ENCODE data around the gene OR5A1. TPM values are rescaled to one million over a fixed set of nuclear protein-coding genes. Genes with fewer than 3 reads are reported as not detected.

Gene OR5A1
- total RNA-seq, 4 donors from 2014 or later: not detected

GRCh38 chr11:59423835-59424234 is 12.4 kb upstream of the OR5A1 start:
- no peak for ATAC-seq
- Histone ChIP-seq H3K27ac (no peak overlapping the region), H3K27me3 (no peaks in the 10 kb centered on the region), H3K36me3 (no peaks in the 10 kb centered on the region), H3K9me3 (no peaks in the 10 kb centered on the region), H3K4me3 (no peak overlapping the region), H3K4me1 (no peaks in the 10 kb centered on the region)
- WGBS, 2 donors (ENCODE audit: low coverage in 1 of 2): 65 to 79% methylated on average over 2 of the region's 2 CpGs
- TF ChIP-seq EP300 (IDR thresholded peaks at IDR 0.05) (no peak), CTCF (IDR thresholded peaks at IDR 0.05) (no peak), POLR2A (IDR thresholded peaks at IDR 0.05) (no peak), POLR2AphosphoS5 (IDR thresholded peaks at IDR 0.05) (no peak)

- Histone ChIP-seq H3K4me3 (no peak overlapping the region), H3K9me3 (no peaks in the 10 kb centered on the region), H3K36me3 (no peaks in the 10 kb centered on the region), H3K4me1 (no peaks in the 10 kb centered on the region), H3K27me3 (no peaks in the 10 kb centered on the region), H3K27ac (no peak overlapping the region)
- no peak for TF ChIP-seq CTCF (IDR thresholded peaks at IDR 0.05)
- no peak for TF ChIP-seq EP300 (IDR thresholded peaks at IDR 0.05)
- no peak for TF ChIP-seq POLR2AphosphoS5 (IDR thresholded peaks at IDR 0.05)
- no peak for TF ChIP-seq POLR2A (IDR thresholded peaks at IDR 0.05)
- WGBS, 2 donors (ENCODE audit: low coverage in 1 of 2): 40 to 77% methylated on average over 2 to 4 of the region's 4 CpGs
- no peak for ATAC-seq
Measured at GRCh38 chr11:59425131-59425530, 11.1 kb upstream of the OR5A1 start.

GRCh38 chr11:59426361-59427067 is 9.8 kb upstream of the OR5A1 start, which contains the start of gene OR5A2:
Gene OR5A2, minus strand, starts transcription at chr11:59426413. Its CDS starts 3,460 bp downstream, at chr11:59422953.
- no peaks in the 10 kb centered on the region for H3K36me3 ChIP-seq
- TF ChIP-seq POLR2AphosphoS5 (IDR thresholded peaks at IDR 0.05) (no peak), CTCF (IDR thresholded peaks at IDR 0.05) (no peak), POLR2A (IDR thresholded peaks at IDR 0.05) (no peak), EP300 (IDR thresholded peaks at IDR 0.05) (no peak)
- H3K27ac ChIP-seq: no peak within 1 kb of the TSS
- ATAC-seq: no peak
- H3K9me3 ChIP-seq: no peaks in the 10 kb centered on the region
- WGBS, 2 donors (ENCODE audit: low coverage in 1 of 2): 51 to 58% methylated on average over 5 of the region's 5 CpGs
- no peaks in the 10 kb centered on the region for H3K4me1 ChIP-seq
- no peaks in the 10 kb centered on the region for H3K27me3 ChIP-seq
- no peak within 1 kb of the TSS for H3K4me3 ChIP-seq

- no peaks in the 10 kb centered on the region for H3K36me3 ChIP-seq
- ATAC-seq: no peak
- H3K27me3 ChIP-seq: no peaks in the 10 kb centered on the region
- no peaks in the 10 kb centered on the region for H3K9me3 ChIP-seq
- no peak for TF ChIP-seq CTCF (IDR thresholded peaks at IDR 0.05)
- no peak for TF ChIP-seq POLR2A (IDR thresholded peaks at IDR 0.05)
- no peak for TF ChIP-seq POLR2AphosphoS5 (IDR thresholded peaks at IDR 0.05)
- no peak for TF ChIP-seq EP300 (IDR thresholded peaks at IDR 0.05)
- H3K4me1 ChIP-seq: no peaks in the 10 kb centered on the region
- H3K4me3 ChIP-seq: no peak overlapping the region
- no peak overlapping the region for H3K27ac ChIP-seq
Measured at GRCh38 chr11:59427068-59427382, 9.2 kb upstream of the OR5A1 start.

- Histone ChIP-seq H3K27ac (no peak overlapping the region), H3K4me1 (no peaks in the 10 kb centered on the region), H3K9me3 (no peaks in the 10 kb centered on the region), H3K4me3 (no peak overlapping the region), H3K36me3 (no peaks in the 10 kb centered on the region), H3K27me3 (no peaks in the 10 kb centered on the region)
- no peak for ATAC-seq
- WGBS, 2 donors (ENCODE audit: low coverage in 1 of 2): 67 to 70% methylated on average over 4 of the region's 4 CpGs
- TF ChIP-seq EP300 (IDR thresholded peaks at IDR 0.05) (no peak), CTCF (IDR thresholded peaks at IDR 0.05) (peak; percentile 10 to 50 (median 36)), POLR2AphosphoS5 (IDR thresholded peaks at IDR 0.05) (no peak), POLR2A (IDR thresholded peaks at IDR 0.05) (no peak)
Measured at GRCh38 chr11:59429924-59430516, 6.2 kb upstream of the OR5A1 start.

Measured in gastroesophageal sphincter (tissue), 4 donors.